GM23338 (cell line): ENCODE data around the gene SUV39H2. TPM values are rescaled to one million over a fixed set of nuclear protein-coding genes. Genes with fewer than 3 reads are reported as not detected.
"Not testable (repeated sequence)": the region's sequence is repeated elsewhere in the genome, so short reads cannot be mapped to it uniquely, and the experiment has no call there.

ENCODE experiments used
- ATAC-seq: fragments of 200-7000 bp; cut with Tn5 transposase; 3 replicates; pipeline ENCODE4 v1.9.1; 2020
- DNase-seq: peaks from one replicate; pipeline ENCODE4 v3.0.0-alpha.2; 2015; ENCODE audit warnings: low spot score
- H2AFZ ChIP-seq: fragments of 200-600 bp; sonication (generic); 2 replicates; pipeline ENCODE4 v1.8.0; 2016; ENCODE audit warnings: antibody characterized with exemption, mild to moderate bottlenecking, moderate library complexity
- H3F3A ChIP-seq: fragments of 200-600 bp; sonication (generic); replicated peaks from 2 replicates; pipeline ENCODE4 v1.8.0; 2017; ENCODE audit warnings: antibody characterized with exemption, mixed run types, low read depth
- H3K27ac ChIP-seq: fragments of 200-600 bp; sonication (generic); 2 replicates; pipeline ENCODE4 v1.6.1; 2016; ENCODE audit warnings: low read depth
- H3K27me3 ChIP-seq: fragments of 200-600 bp; sonication (generic); 2 replicates; pipeline ENCODE4 v1.8.0; 2016; ENCODE audit warnings: mild to moderate bottlenecking, mixed run types, moderate library complexity; ENCODE audit not compliant: insufficient read depth
- H3K36me3 ChIP-seq: fragments of 200-600 bp; sonication (generic); 2 replicates; pipeline ENCODE4 v1.8.0; 2016; ENCODE audit warnings: mild to moderate bottlenecking; ENCODE audit not compliant: insufficient read depth
- H3K4me1 ChIP-seq: fragments of 200-600 bp; sonication (generic); 2 replicates; pipeline ENCODE4 v1.8.0; 2016; ENCODE audit warnings: mild to moderate bottlenecking, moderate library complexity; ENCODE audit not compliant: insufficient read depth
- H3K4me2 ChIP-seq: fragments of 200-600 bp; sonication (generic); 2 replicates; pipeline ENCODE4 v1.7.1; 2017; ENCODE audit warnings: mixed run types
- H3K4me3 ChIP-seq: fragments of 200-600 bp; sonication (generic); 2 replicates; pipeline ENCODE4 v1.6.1; 2016; ENCODE audit warnings: mixed run types
- H3K79me2 ChIP-seq: fragments of 200-600 bp; sonication (generic); replicated peaks from 2 replicates; pipeline ENCODE4 v1.8.0; 2017; ENCODE audit warnings: mild to moderate bottlenecking; ENCODE audit not compliant: insufficient read depth
- H3K9me2 ChIP-seq: fragments of 200-600 bp; sonication (generic); 2 replicates; pipeline ENCODE4 v1.8.0; 2017; ENCODE audit not compliant: insufficient read depth
- H4K20me1 ChIP-seq: fragments of 200-600 bp; sonication (generic); replicated peaks from 2 replicates; pipeline ENCODE4 v1.8.0; 2017; ENCODE audit warnings: mild to moderate bottlenecking; ENCODE audit not compliant: insufficient read depth
- H3K27ac Mint-ChIP-seq: 2 replicates; pipeline ENCODE4 v1.8.0; 2020; ENCODE audit warnings: inconsistent platforms, mild to moderate bottlenecking, moderate library complexity, mixed read lengths
- H3K27me3 Mint-ChIP-seq: 3 replicates; pipeline ENCODE4 v1.8.0; 2022; ENCODE audit warnings: low read depth, mild to moderate bottlenecking, moderate library complexity, mixed read lengths, inconsistent platforms; ENCODE audit not compliant: insufficient read depth, poor library complexity
- H3K36me3 Mint-ChIP-seq: 3 replicates; pipeline ENCODE4 v1.8.0; 2021; ENCODE audit warnings: low read depth, mild to moderate bottlenecking, inconsistent platforms, moderate library complexity, mixed read lengths
- H3K4me1 Mint-ChIP-seq: 3 replicates; pipeline ENCODE4 v1.8.0; 2020; ENCODE audit warnings: mild to moderate bottlenecking, inconsistent platforms, mixed read lengths
- H3K4me3 Mint-ChIP-seq: 3 replicates; pipeline ENCODE4 v1.8.0; 2021; ENCODE audit warnings: moderate library complexity, mild to moderate bottlenecking, inconsistent platforms, mixed read lengths
- H3K9me3 Mint-ChIP-seq: 3 replicates; pipeline ENCODE4 v1.8.0; 2020; ENCODE audit warnings: moderate library complexity, mild to moderate bottlenecking, inconsistent platforms, mixed read lengths
- CREB1 ChIP-seq: fragments of 250-450 bp; sonication (Bioruptor Pico); IDR thresholded peaks from 2 replicates; pipeline ENCODE4 v1.5.0; 2020; ENCODE audit warnings: low read depth, mild to moderate bottlenecking, moderate library complexity
- EZH2phosphoT487 ChIP-seq: fragments of 200-600 bp; sonication (generic); IDR thresholded peaks from one replicate; pipeline ENCODE4 v1.8.1; 2018; ENCODE audit warnings: antibody characterized with exemption; ENCODE audit not compliant: unreplicated experiment
- JUNB ChIP-seq: IDR thresholded peaks from one replicate; pipeline ENCODE4 v1.6.1; 2016; ENCODE audit warnings: antibody characterized with exemption; ENCODE audit not compliant: unreplicated experiment
- NANOG ChIP-seq: IDR thresholded peaks from 2 replicates; pipeline ENCODE4 v1.6.1; 2016; ENCODE audit warnings: antibody characterized with exemption, borderline replicate concordance
- POLR2AphosphoS5 ChIP-seq: IDR thresholded peaks from 2 replicates; pipeline ENCODE4 v1.6.1; 2016; ENCODE audit warnings: antibody characterized with exemption, low read depth
- STAT1 ChIP-seq: IDR thresholded peaks from one replicate; pipeline ENCODE4 v1.6.1; 2016; ENCODE audit warnings: antibody characterized with exemption; ENCODE audit not compliant: unreplicated experiment
- ZNF114 ChIP-seq: fragments of 250-450 bp; sonication (Bioruptor Pico); IDR thresholded peaks from 2 replicates; pipeline ENCODE4 v1.5.0; 2020; ENCODE audit warnings: mild to moderate bottlenecking, moderate library complexity
- ZNF331 ChIP-seq: fragments of 250-450 bp; sonication (Bioruptor Pico); IDR thresholded peaks from 2 replicates; pipeline ENCODE4 v1.5.0; 2020; ENCODE audit warnings: low read depth, mild to moderate bottlenecking, moderate library complexity
- polyA plus RNA-seq: library from polyadenylated mRNA; unstranded; fragments of >200 nt; fragmentation: Nextera tagmentation; extraction: Ambion mirVana; gene quantifications from 2 replicates; pipeline ENCODE4 v1.2.1, GENCODE V29; 2016
- total RNA-seq: library from RNA; depleted of rRNA; stranded (reverse); fragments of >200 nt; shearing (Covaris generic); gene quantifications from 2 replicates; pipeline ENCODE4 v1.2.3, GENCODE V29; 2014
- TF ChIP-seq, protein P1 (sequence below): IDR thresholded peaks from 2 replicates; pipeline ENCODE4 v1.6.1; 2016; ENCODE audit warnings: antibody characterized with exemption
- TF ChIP-seq, protein P2 (sequence below): IDR thresholded peaks from one replicate; pipeline ENCODE4 v1.6.1; 2018; ENCODE audit warnings: antibody characterized with exemption; ENCODE audit not compliant: unreplicated experiment

The SUV39H2 gene
- total and polyA plus RNA-seq, 2 experiments from 2014 or later, result 33.3 to 59.1 TPM

- peaks cover 88% of the 10 kb centered on the region for H3K36me3 Mint-ChIP-seq
These were observed 28.1 kb downstream of the SUV39H2 start for GRCh38 chr10:14906765-14907164.

DNA sequence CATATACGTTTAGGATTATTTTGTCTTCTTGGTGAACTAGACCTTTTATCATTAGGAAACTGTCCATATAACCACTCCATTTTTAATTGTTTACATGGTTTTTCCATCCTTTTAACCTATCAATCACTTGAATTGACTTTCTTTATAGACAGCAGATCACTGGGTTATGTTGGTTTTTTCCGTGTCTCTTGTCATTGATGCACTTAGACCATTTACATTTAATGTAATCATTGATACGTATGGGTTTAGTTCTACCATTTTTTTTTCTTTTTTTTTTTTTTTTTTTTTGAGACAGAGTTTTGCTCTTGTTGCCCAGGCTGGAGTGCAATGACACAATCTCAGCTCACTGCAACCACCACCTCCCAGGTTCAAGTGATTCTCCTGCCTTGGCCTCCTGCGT lies 28.9 kb downstream of the SUV39H2 start:
- not testable (repeated sequence) for H3K4me1 Mint-ChIP-seq, H3K27me3 Mint-ChIP-seq, H3K4me3 Mint-ChIP-seq, H3K4me3 ChIP-seq, H3K27ac ChIP-seq, H3K27ac Mint-ChIP-seq, H2AFZ ChIP-seq, DNase-seq, H3K79me2 ChIP-seq, H3K4me1 ChIP-seq, H4K20me1 ChIP-seq, H3K27me3 ChIP-seq, H3K9me2 ChIP-seq, H3K4me2 ChIP-seq, H3F3A ChIP-seq, ATAC-seq
- peaks cover 36% of the 10 kb centered on the region for H3K36me3 ChIP-seq
- Mint-ChIP-seq H3K36me3 (peaks cover 92% of the 10 kb centered on the region), H3K9me3 (peaks cover 16% of the 10 kb centered on the region; the same call in 2 of the 3 replicates)

More at GRCh38 chr10:14906765-14907164, 28.1 kb downstream of the SUV39H2 start:
- Histone ChIP-seq H2AFZ (no peak overlapping the region), H3K36me3 (peaks cover 43% of the 10 kb centered on the region), H4K20me1 (peaks cover 14% of the 10 kb centered on the region; the same call in 1 of the 2 replicates), H3K27ac (no peak overlapping the region), H3F3A (no peaks in the 10 kb centered on the region), H3K4me1 (no peaks in the 10 kb centered on the region), H3K79me2 (no peaks in the 10 kb centered on the region), H3K4me3 (no peak overlapping the region), H3K27me3 (no peaks in the 10 kb centered on the region), H3K9me2 (no peaks in the 10 kb centered on the region), H3K4me2 (no peak overlapping the region)
- H3K9me3 Mint-ChIP-seq, result peaks cover 12% of the 10 kb centered on the region; the same call in 2 of the 3 replicates
- ATAC-seq (no peak), DNase-seq (no peak)
- no peaks in the 10 kb centered on the region for H3K27me3 Mint-ChIP-seq
- no peak overlapping the region for H3K27ac Mint-ChIP-seq
- peaks cover 6% of the 10 kb centered on the region; the same call in 2 of the 3 replicates for H3K4me1 Mint-ChIP-seq
- TF ChIP-seq ZNF331 (CRISPR knock-in tag) (no peak), EZH2phosphoT487 (no peak), JUNB (no peak), POLR2AphosphoS5 (no peak), ZNF114 (CRISPR knock-in tag) (no peak), CREB1 (CRISPR knock-in tag) (no peak), NANOG (no peak), STAT1 (no peak)
- TF ChIP-seq, protein P1, sequence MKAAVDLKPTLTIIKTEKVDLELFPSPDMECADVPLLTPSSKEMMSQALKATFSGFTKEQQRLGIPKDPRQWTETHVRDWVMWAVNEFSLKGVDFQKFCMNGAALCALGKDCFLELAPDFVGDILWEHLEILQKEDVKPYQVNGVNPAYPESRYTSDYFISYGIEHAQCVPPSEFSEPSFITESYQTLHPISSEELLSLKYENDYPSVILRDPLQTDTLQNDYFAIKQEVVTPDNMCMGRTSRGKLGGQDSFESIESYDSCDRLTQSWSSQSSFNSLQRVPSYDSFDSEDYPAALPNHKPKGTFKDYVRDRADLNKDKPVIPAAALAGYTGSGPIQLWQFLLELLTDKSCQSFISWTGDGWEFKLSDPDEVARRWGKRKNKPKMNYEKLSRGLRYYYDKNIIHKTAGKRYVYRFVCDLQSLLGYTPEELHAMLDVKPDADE, result no peak
- no peak overlapping the region for H3K4me3 Mint-ChIP-seq

DNA sequence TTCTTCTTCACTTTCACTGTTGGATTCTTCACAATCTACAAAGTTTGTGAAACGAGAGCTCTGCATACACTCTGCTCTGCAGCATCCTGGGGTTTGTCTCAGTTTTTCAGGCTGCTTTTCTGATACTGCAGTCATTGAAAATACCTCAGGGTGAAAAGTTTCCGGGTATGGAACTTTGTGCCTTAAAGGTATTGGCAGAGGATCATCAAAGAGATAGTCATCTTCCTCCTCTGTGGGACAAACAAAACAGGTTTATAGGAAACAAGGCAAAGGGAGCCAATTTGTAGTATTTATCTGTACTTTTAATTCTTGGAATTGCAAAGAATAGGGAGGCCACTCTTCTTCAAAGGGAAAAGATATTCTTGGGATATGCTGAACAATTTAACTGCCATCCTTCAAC lies 30.4 kb downstream of the SUV39H2 start:
- peaks cover 30% of the 10 kb centered on the region for H3K36me3 ChIP-seq
- no peak for ATAC-seq
- TF ChIP-seq, protein P1, result no peak
- no peak for TF ChIP-seq EZH2phosphoT487
- no peak for TF ChIP-seq CREB1 (CRISPR knock-in tag)
- TF ChIP-seq ZNF331 (CRISPR knock-in tag), result no peak
- no peak for TF ChIP-seq NANOG
- TF ChIP-seq, protein P2, sequence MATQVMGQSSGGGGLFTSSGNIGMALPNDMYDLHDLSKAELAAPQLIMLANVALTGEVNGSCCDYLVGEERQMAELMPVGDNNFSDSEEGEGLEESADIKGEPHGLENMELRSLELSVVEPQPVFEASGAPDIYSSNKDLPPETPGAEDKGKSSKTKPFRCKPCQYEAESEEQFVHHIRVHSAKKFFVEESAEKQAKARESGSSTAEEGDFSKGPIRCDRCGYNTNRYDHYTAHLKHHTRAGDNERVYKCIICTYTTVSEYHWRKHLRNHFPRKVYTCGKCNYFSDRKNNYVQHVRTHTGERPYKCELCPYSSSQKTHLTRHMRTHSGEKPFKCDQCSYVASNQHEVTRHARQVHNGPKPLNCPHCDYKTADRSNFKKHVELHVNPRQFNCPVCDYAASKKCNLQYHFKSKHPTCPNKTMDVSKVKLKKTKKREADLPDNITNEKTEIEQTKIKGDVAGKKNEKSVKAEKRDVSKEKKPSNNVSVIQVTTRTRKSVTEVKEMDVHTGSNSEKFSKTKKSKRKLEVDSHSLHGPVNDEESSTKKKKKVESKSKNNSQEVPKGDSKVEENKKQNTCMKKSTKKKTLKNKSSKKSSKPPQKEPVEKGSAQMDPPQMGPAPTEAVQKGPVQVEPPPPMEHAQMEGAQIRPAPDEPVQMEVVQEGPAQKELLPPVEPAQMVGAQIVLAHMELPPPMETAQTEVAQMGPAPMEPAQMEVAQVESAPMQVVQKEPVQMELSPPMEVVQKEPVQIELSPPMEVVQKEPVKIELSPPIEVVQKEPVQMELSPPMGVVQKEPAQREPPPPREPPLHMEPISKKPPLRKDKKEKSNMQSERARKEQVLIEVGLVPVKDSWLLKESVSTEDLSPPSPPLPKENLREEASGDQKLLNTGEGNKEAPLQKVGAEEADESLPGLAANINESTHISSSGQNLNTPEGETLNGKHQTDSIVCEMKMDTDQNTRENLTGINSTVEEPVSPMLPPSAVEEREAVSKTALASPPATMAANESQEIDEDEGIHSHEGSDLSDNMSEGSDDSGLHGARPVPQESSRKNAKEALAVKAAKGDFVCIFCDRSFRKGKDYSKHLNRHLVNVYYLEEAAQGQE, result no peak
- no peak for TF ChIP-seq JUNB

More for the DNA sequence above, 30.4 kb downstream of the SUV39H2 start:
- no peaks in the 10 kb centered on the region for H3F3A ChIP-seq
- no peak overlapping the region for H3K27ac ChIP-seq
- H3K27me3 Mint-ChIP-seq, result no peaks in the 10 kb centered on the region
- no peaks in the 10 kb centered on the region for H3K4me1 ChIP-seq
- H3K27me3 ChIP-seq, result no peaks in the 10 kb centered on the region
- no peak overlapping the region for H3K27ac Mint-ChIP-seq
- H3K9me3 Mint-ChIP-seq, result peaks cover 30% of the 10 kb centered on the region; the same call in 2 of the 3 replicates
- H3K36me3 Mint-ChIP-seq, result peaks cover 97% of the 10 kb centered on the region
- H3K4me3 Mint-ChIP-seq, result no peak overlapping the region
- DNase-seq, result no peak
- no peaks in the 10 kb centered on the region for H3K79me2 ChIP-seq
- H3K4me3 ChIP-seq, result no peak overlapping the region
- H4K20me1 ChIP-seq, result 0 out of 2 replicates have a peak, but pooled peaks cover 8% of the 10 kb centered on the region
- H3K4me2 ChIP-seq, result no peak overlapping the region
- H2AFZ ChIP-seq, result no peak overlapping the region
- peaks cover 6% of the 10 kb centered on the region; the same call in 2 of the 3 replicates for H3K4me1 Mint-ChIP-seq
- H3K9me2 ChIP-seq, result no peaks in the 10 kb centered on the region
